ENCODE measurements around the gene HSPD1. TPM values are rescaled to one million over a fixed set of nuclear protein-coding genes. Genes with fewer than 3 reads are reported as not detected.

The HSPD1 gene
- total and polyA plus RNA-seq, 9 of the 15 experiments (the other 6 are each of a cell fraction or from before 2014, with no cell fraction given) = 398 to 1,014 (median 622) TPM

DNA sequence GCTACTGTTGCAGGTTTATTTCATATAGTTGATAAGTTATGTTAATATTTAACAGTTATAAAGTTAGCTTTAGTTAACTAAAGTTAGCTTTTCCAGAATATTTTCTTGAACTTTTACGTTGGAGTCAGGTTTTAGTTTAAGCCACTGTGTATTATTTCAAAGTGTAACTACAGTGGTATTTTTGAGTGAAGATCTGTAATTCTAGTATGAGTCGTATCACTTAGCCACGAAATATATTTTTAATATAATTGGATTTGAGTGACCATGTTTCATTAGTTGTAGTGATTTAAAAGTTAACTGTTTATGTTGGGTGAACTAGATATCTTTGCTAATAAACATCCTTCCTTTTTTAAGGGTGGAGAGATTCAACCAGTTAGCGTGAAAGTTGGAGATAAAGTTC, 3.0 kb upstream of the HSPD1 start:
- H3K4me3 ChIP-seq = peak overlapping the region; percentile 74; the same call in 1 of the 2 replicates
- no peaks in the 10 kb centered on the region for H3K27me3 ChIP-seq (ENCODE audit: control insufficient read depth in 2 of 2, insufficient read depth in 2 of 2, low read length in 2 of 2)
- no peaks in the 10 kb centered on the region for H3K9me1 ChIP-seq (ENCODE audit: control insufficient read depth, insufficient read depth, low read length)
- BruUV-seq (replicated peaks) = no TSS peak
- H3K9me3 ChIP-seq (replicated peaks; ENCODE audit: control insufficient read depth, insufficient read depth, low read depth, low read length) = no peaks in the 10 kb centered on the region
- 33% methylated on average over 4 of the region's 4 CpGs for whole genome bisulfite sequencing (ENCODE audit: insufficient coverage, low coverage, missing lambda C conversion rate)
- no peak overlapping the region for H2AFZ ChIP-seq (ENCODE audit: low read depth, low read length)
- no peak for DNase-seq (ENCODE audit: extremely low read depth in 1 of 4, low spot score in 3 of 4)
- H3K4me1 ChIP-seq (replicated peaks in 1 of 2; ENCODE audit: control insufficient read depth in 2 of 2, insufficient read depth in 2 of 2, low read length in 2 of 2) = peaks cover under 1 to 8% of the 10 kb centered on the region in 2 experiments; a peak in 2 of 5 replicates
- H4K20me1 ChIP-seq (replicated peaks; ENCODE audit: control insufficient read depth, insufficient read depth, low read length) = no peaks in the 10 kb centered on the region
- ATAC-seq = no peak
- TF ChIP-seq RBFOX2 (IDR thresholded peaks at IDR 0.05; ENCODE audit: low read depth, low read length) (peak; percentile 28; the same call in 1 of the 2 replicates), SNRNP70 (optimal IDR thresholded peaks at IDR 0.05; ENCODE audit: low read depth, low read length) (no peak)
- TF ChIP-seq, protein P1, sequence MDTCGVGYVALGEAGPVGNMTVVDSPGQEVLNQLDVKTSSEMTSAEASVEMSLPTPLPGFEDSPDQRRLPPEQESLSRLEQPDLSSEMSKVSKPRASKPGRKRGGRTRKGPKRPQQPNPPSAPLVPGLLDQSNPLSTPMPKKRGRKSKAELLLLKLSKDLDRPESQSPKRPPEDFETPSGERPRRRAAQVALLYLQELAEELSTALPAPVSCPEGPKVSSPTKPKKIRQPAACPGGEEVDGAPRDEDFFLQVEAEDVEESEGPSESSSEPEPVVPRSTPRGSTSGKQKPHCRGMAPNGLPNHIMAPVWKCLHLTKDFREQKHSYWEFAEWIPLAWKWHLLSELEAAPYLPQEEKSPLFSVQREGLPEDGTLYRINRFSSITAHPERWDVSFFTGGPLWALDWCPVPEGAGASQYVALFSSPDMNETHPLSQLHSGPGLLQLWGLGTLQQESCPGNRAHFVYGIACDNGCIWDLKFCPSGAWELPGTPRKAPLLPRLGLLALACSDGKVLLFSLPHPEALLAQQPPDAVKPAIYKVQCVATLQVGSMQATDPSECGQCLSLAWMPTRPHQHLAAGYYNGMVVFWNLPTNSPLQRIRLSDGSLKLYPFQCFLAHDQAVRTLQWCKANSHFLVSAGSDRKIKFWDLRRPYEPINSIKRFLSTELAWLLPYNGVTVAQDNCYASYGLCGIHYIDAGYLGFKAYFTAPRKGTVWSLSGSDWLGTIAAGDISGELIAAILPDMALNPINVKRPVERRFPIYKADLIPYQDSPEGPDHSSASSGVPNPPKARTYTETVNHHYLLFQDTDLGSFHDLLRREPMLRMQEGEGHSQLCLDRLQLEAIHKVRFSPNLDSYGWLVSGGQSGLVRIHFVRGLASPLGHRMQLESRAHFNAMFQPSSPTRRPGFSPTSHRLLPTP (IDR thresholded peaks at IDR 0.05; ENCODE audit: borderline replicate concordance, extremely low read depth, insufficient read length) = no peak
- in situ Hi-C loops (cut with MboI) (no loop called here), intact Hi-C loops (cut with micrococcal nuclease) (loop anchor here (5.0 kb wide), 1 partner anchor 95 kb away; no protein-coding TSS in a partner anchor)
- H3K79me2 ChIP-seq (ENCODE audit: control insufficient read depth, insufficient read depth, low read length) = peaks cover 64% of the 10 kb centered on the region
- H3K4me2 ChIP-seq (ENCODE audit: insufficient read depth, low read length) = peak overlapping the region; percentile 95; the same call in 1 of the 2 replicates
- FAIRE-seq = no peak
- POLR2A ChIA-PET = interaction anchor here (0.7 to 6.5 kb wide), 3 partner anchors 11 to 89 kb away, joined by 3 to 34 read pairs (median 3); partner anchors contain the start of gene MOB4
- peaks cover 49% of the 10 kb centered on the region for H3K36me3 ChIP-seq (ENCODE audit: control insufficient read depth, insufficient read depth, low read length)
- H3K9ac ChIP-seq (ENCODE audit: insufficient read depth in 1 of 2, low read depth in 2 of 2, low read length in 2 of 2) = peak overlapping the region in 1 of 2 experiments; percentile 99; a peak in 1 of 4 replicates
- H3K27ac ChIP-seq (ENCODE audit: extremely low read depth, low read depth, low read length) = no peak overlapping the region
- CTCF ChIA-PET (ENCODE audit: low intra/inter-chr PET ratio) = no interaction called here

Data from K562 (cell line).